SK-N-SH (cell line): ENCODE results near the gene DEGS1. TPM values are rescaled to one million over a fixed set of nuclear protein-coding genes. Genes with fewer than 3 reads are reported as not detected.

ENCODE experiments used
- CTCF ChIA-PET: fragments of 300-600, 350-600 bp; formaldehyde crosslinking; extraction: SDS; loops from one replicate; lab custom pipeline; 2021; lab: Yijun Ruan, JAX
- POLR2A ChIA-PET: fragments of 350-600 bp; sonication (Branson Sonifier 250); formaldehyde crosslinking; extraction: SDS; loops from one replicate; lab custom pipeline; 2020; ENCODE audit warnings: antibody characterized with exemption, inconsistent platforms; lab: Yijun Ruan, JAX
- DNase-seq: peaks from one replicate; pipeline ENCODE4 v3.0.0; 2012
- H2AFZ ChIP-seq: fragments of 200-600 bp; sonication (generic); 2 replicates; pipeline ENCODE4 v1.8.1; 2016; ENCODE audit warnings: antibody characterized with exemption, mild to moderate bottlenecking, low read depth
- H3F3A ChIP-seq: fragments of 200-600 bp; sonication (generic); replicated peaks from 2 replicates; pipeline ENCODE3; 2016; ENCODE audit warnings: antibody characterized with exemption, mild to moderate bottlenecking; ENCODE audit not compliant: insufficient read depth
- H3K27ac ChIP-seq, 2 experiments: fragments of 200-500 bp in 1 of 2; fragments of 200-600 bp in 1 of 2; sonication (Bioruptor generic) in 1 of 2; sonication (generic), shearing (Covaris generic) in 1 of 2; 2 replicates each; pipeline versions ENCODE4 v1.5.1 to v1.6.1; 2014 to 2016; ENCODE audit warnings: low read depth in 2 of 2, inconsistent platforms in 1 of 2, low read length in 1 of 2, mild to moderate bottlenecking in 1 of 2, mixed read lengths in 1 of 2
- H3K27me3 ChIP-seq: fragments of 200-600 bp; sonication (generic), shearing (Covaris generic); 2 replicates; pipeline ENCODE4 v1.6.1; 2016; ENCODE audit warnings: mixed run types; ENCODE audit not compliant: insufficient read depth
- H3K36me3 ChIP-seq, 2 experiments: fragments of 200-500 bp in 1 of 2; fragments of 200-600 bp in 1 of 2; sonication (Bioruptor generic) in 1 of 2; sonication (generic) in 1 of 2; replicated peaks in 1 of 2; 2 replicates each; pipeline versions ENCODE3 to v1.5.1; 2014 to 2016; ENCODE audit warnings: low read length in 1 of 2, mild to moderate bottlenecking in 1 of 2; ENCODE audit not compliant: insufficient read depth in 2 of 2, control insufficient read depth in 1 of 2
- H3K4me1 ChIP-seq, 2 experiments: fragments of 200-500 bp in 1 of 2; fragments of 200-600 bp in 1 of 2; sonication (Bioruptor generic) in 1 of 2; sonication (generic), shearing (Covaris generic) in 1 of 2; 2 replicates each; pipeline versions ENCODE4 v1.5.1 to v1.6.1; 2014 to 2016; ENCODE audit warnings: low read depth in 1 of 2, low read length in 1 of 2, mixed run types in 1 of 2; ENCODE audit not compliant: insufficient read depth in 2 of 2, control insufficient read depth in 1 of 2
- H3K4me2 ChIP-seq: fragments of 200-600 bp; sonication (generic), shearing (Covaris generic); 2 replicates; pipeline ENCODE4 v1.6.1; 2017; ENCODE audit warnings: mixed run types
- H3K4me3 ChIP-seq, 2 experiments: fragments of 200-500 bp in 1 of 2; fragments of 200-600 bp in 1 of 2; sonication (Bioruptor generic) in 1 of 2; sonication (generic), shearing (Covaris generic) in 1 of 2; 2 replicates each; pipeline versions ENCODE4 v1.5.1 to v1.8.1; 2014 to 2016; ENCODE audit warnings: low read depth in 2 of 2, inconsistent platforms in 1 of 2, low read length in 1 of 2, mild to moderate bottlenecking in 1 of 2, mixed read lengths in 1 of 2, moderate library complexity in 1 of 2
- H3K79me2 ChIP-seq: fragments of 200-600 bp; sonication (generic); 2 replicates; pipeline ENCODE4 v1.8.1; 2017; ENCODE audit warnings: mild to moderate bottlenecking; ENCODE audit not compliant: insufficient read depth
- H3K9ac ChIP-seq: fragments of 200-600 bp; sonication (generic); 2 replicates; pipeline ENCODE4 v1.6.1; 2017; ENCODE audit warnings: mixed run types
- H3K9me2 ChIP-seq: fragments of 200-600 bp; sonication (generic); 2 replicates; pipeline ENCODE4 v1.6.1; 2017; ENCODE audit warnings: mixed run types
- H3K9me3 ChIP-seq: fragments of 200-600 bp; sonication (generic); 2 replicates; pipeline ENCODE4 v1.6.1; 2017; ENCODE audit warnings: mixed run types, mild to moderate bottlenecking, moderate library complexity
- H4K20me1 ChIP-seq: fragments of 200-600 bp; sonication (generic); 2 replicates; pipeline ENCODE4 v1.6.1; 2017; ENCODE audit warnings: mild to moderate bottlenecking, mixed run types; ENCODE audit not compliant: insufficient read depth
- CHD2 ChIP-seq: fragments of 150-350 bp; IDR thresholded peaks from 2 replicates; pipeline ENCODE4 v1.6.1; 2018; ENCODE audit warnings: low read length; ENCODE audit not compliant: partially characterized antibody
- FOSL2 ChIP-seq: IDR thresholded peaks from 2 replicates; pipeline ENCODE4 v1.4.0; 2012; ENCODE audit warnings: low read depth, mild to moderate bottlenecking, moderate library complexity, borderline replicate concordance
- FOXJ3 ChIP-seq: sonication (generic); formaldehyde crosslinking; IDR thresholded peaks from 2 replicates; pipeline ENCODE4 v1.5.1; 2020; ENCODE audit warnings: mild to moderate bottlenecking, missing genetic modification reagents
- FOXM1 ChIP-seq: IDR thresholded peaks from 2 replicates; pipeline ENCODE4 v1.4.0; 2012; ENCODE audit warnings: low read depth, mild to moderate bottlenecking
- GATA2 ChIP-seq: sonication (generic); formaldehyde crosslinking; IDR thresholded peaks from 2 replicates; pipeline ENCODE4 v1.5.0; 2020; ENCODE audit warnings: mild to moderate bottlenecking, missing genetic modification reagents
- JUND ChIP-seq: IDR thresholded peaks from 2 replicates; pipeline ENCODE4 v1.4.0; 2012
- MXI1 ChIP-seq: IDR thresholded peaks from 2 replicates; pipeline ENCODE4 v1.6.1; 2012; ENCODE audit warnings: mild to moderate bottlenecking, low read depth, low read length, improper control_type of control experiment
- NRF1 ChIP-seq: IDR thresholded peaks from 2 replicates; pipeline ENCODE4 v1.6.1; 2012; ENCODE audit warnings: low read depth, mild to moderate bottlenecking, low read length
- POLR2AphosphoS5 ChIP-seq: IDR thresholded peaks from 2 replicates; pipeline ENCODE4 v1.6.1; 2012; ENCODE audit warnings: low read depth, low read length
- RFX5 ChIP-seq: IDR thresholded peaks from 2 replicates; pipeline ENCODE4 v1.6.1; 2012; ENCODE audit warnings: mild to moderate bottlenecking, improper control_type of control experiment, low read length
- TAF1 ChIP-seq: IDR thresholded peaks from 2 replicates; pipeline ENCODE4 v1.6.1; 2012; ENCODE audit warnings: low read depth, mild to moderate bottlenecking, low read length, moderate library complexity, borderline replicate concordance
- YY1 ChIP-seq: IDR thresholded peaks from 2 replicates; pipeline ENCODE4 v1.4.0; 2012; ENCODE audit warnings: low read depth, mild to moderate bottlenecking
- WGBS: methylation state at CpG from one replicate; pipeline ENCODE4 v1.1.6; 2017; ENCODE audit warnings: low lambda C conversion rate; 5-methylcytosine and 5-hydroxymethylcytosine counted together
- polyA plus RNA-seq, 3 experiments: library from polyadenylated mRNA; depleted of rRNA; stranded (reverse); fragments of >200 nt; gene quantifications; 2 replicates each; pipeline ENCODE4 v1.2.3, GENCODE V29; 2012
- TF ChIP-seq, protein P1 (sequence below): fragments of 150-350 bp; IDR thresholded peaks from 2 replicates; pipeline ENCODE4 v1.6.1; 2017; ENCODE audit warnings: antibody characterized with exemption, low read length, low read depth, borderline replicate concordance
- TF ChIP-seq, protein P2 (sequence below): IDR thresholded peaks from 2 replicates; pipeline ENCODE4 v1.6.1; 2012; ENCODE audit warnings: mild to moderate bottlenecking, low read depth, low read length, moderate library complexity
- TF ChIP-seq, protein P3 (sequence below): IDR thresholded peaks from 2 replicates; pipeline ENCODE4 v1.4.0; 2012; ENCODE audit warnings: low read depth
- TF ChIP-seq, protein P4 (sequence below): IDR thresholded peaks from 2 replicates; pipeline ENCODE4; 2012
- TF ChIP-seq, protein P5 (sequence below): IDR thresholded peaks from 2 replicates; pipeline ENCODE4 v1.4.0; 2012; ENCODE audit warnings: low read depth, borderline replicate concordance

Gene DEGS1
- 62.3 and 89.2 TPM in 2 replicates for polyA plus RNA-seq (2012; rRNA removed)
- polyA plus RNA-seq (2012; cell fraction: cytosol; rRNA removed) = 105 and 117 TPM in 2 replicates
- polyA plus RNA-seq (2012; cell fraction: nucleus; rRNA removed) = 16.2 and 30.6 TPM in 2 replicates

DNA sequence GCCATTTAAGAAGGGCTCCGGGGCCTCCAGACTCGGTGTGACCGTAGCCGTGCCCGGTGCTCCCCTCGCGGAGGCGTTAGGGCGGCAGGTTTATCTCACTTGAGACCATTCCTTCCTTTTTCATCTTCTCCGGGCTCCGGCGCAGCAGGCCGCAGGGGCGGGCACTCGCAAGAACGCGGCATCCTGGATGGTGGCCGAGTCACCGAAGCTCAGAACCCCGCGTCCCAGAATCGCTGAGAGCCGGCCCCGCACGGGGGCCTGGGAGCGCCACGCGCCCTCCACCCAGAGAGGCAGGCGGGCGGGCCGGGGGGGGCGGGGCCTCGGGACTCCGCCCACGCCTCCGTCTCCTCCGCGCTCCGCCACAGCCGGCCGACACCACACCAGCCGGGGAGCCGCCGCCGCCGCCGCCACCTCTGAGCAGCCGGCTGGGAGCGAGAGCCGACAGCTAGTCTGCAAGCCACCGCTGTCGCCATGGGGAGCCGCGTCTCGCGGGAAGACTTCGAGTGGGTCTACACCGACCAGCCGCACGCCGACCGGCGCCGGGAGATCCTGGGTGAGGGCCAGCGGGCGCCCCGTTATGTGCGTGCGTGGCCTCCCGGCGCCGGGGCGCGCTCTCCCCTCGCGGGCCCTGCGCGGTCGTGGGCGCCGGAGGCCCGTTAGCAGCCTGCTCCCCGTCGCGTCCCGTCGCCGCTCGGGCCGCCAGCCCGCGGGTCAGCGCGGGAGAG, at the start of gene DEGS1:
Gene DEGS1, plus strand, starts transcription at position 375 of the 725 bp plus-strand sequence. Its CDS starts 97 bp downstream, at position 472.
- Histone ChIP-seq H2AFZ (peak within 1 kb of the TSS; percentile 91), H3K79me2 (peaks cover 55% of the 10 kb centered on the region), H3K27ac (peak within 1 kb of the TSS; percentile 84 to 85), H3K36me3 (peaks cover 0 to 14% of the 10 kb centered on the region in 2 experiments), H3K9me2 (no peaks in the 10 kb centered on the region), H3K27me3 (no peaks in the 10 kb centered on the region), H3K9ac (peak within 1 kb of the TSS; percentile 94), H3K4me2 (peak within 1 kb of the TSS; percentile 94), H3K9me3 (no peaks in the 10 kb centered on the region), H3F3A (peaks cover 3% of the 10 kb centered on the region), H3K4me3 (peak within 1 kb of the TSS; percentile 63 to 73), H3K4me1 (peaks cover 5 to 13% of the 10 kb centered on the region in 2 experiments; a peak in 2 of 4 replicates), H4K20me1 (peaks cover 21% of the 10 kb centered on the region; the same call in 1 of the 2 replicates)
- WGBS = 2% methylated on average over 17 of the region's 94 CpGs
- 0 out of 2 replicates have a peak, but pooled peaks have one; percentile 16 for TF ChIP-seq FOXJ3 (CRISPR knock-in tag)
- TF ChIP-seq, protein P1, sequence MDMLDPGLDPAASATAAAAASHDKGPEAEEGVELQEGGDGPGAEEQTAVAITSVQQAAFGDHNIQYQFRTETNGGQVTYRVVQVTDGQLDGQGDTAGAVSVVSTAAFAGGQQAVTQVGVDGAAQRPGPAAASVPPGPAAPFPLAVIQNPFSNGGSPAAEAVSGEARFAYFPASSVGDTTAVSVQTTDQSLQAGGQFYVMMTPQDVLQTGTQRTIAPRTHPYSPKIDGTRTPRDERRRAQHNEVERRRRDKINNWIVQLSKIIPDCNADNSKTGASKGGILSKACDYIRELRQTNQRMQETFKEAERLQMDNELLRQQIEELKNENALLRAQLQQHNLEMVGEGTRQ = no peak
- TF ChIP-seq JUND = no peak
- TF ChIP-seq RFX5 = no peak; the same call in 1 of the 2 replicates
- no peak for TF ChIP-seq FOXM1
- TF ChIP-seq, protein P2, sequence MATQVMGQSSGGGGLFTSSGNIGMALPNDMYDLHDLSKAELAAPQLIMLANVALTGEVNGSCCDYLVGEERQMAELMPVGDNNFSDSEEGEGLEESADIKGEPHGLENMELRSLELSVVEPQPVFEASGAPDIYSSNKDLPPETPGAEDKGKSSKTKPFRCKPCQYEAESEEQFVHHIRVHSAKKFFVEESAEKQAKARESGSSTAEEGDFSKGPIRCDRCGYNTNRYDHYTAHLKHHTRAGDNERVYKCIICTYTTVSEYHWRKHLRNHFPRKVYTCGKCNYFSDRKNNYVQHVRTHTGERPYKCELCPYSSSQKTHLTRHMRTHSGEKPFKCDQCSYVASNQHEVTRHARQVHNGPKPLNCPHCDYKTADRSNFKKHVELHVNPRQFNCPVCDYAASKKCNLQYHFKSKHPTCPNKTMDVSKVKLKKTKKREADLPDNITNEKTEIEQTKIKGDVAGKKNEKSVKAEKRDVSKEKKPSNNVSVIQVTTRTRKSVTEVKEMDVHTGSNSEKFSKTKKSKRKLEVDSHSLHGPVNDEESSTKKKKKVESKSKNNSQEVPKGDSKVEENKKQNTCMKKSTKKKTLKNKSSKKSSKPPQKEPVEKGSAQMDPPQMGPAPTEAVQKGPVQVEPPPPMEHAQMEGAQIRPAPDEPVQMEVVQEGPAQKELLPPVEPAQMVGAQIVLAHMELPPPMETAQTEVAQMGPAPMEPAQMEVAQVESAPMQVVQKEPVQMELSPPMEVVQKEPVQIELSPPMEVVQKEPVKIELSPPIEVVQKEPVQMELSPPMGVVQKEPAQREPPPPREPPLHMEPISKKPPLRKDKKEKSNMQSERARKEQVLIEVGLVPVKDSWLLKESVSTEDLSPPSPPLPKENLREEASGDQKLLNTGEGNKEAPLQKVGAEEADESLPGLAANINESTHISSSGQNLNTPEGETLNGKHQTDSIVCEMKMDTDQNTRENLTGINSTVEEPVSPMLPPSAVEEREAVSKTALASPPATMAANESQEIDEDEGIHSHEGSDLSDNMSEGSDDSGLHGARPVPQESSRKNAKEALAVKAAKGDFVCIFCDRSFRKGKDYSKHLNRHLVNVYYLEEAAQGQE = peak; percentile 17; the same call in 1 of the 2 replicates
- TF ChIP-seq YY1 = 0 out of 2 replicates have a peak, but pooled peaks have one; percentile 33
- TF ChIP-seq NRF1 = 0 out of 2 replicates have a peak, but pooled peaks have one; percentile 18
- no peak for TF ChIP-seq GATA2 (CRISPR knock-in tag)
- peak; percentile 61 for TF ChIP-seq TAF1
- TF ChIP-seq, protein P3, sequence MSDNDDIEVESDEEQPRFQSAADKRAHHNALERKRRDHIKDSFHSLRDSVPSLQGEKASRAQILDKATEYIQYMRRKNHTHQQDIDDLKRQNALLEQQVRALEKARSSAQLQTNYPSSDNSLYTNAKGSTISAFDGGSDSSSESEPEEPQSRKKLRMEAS = peak; percentile 67
- TF ChIP-seq POLR2AphosphoS5 = peak; percentile 67
- no peak for TF ChIP-seq CHD2
- peak; percentile 78 for TF ChIP-seq MXI1
- TF ChIP-seq, protein P4, sequence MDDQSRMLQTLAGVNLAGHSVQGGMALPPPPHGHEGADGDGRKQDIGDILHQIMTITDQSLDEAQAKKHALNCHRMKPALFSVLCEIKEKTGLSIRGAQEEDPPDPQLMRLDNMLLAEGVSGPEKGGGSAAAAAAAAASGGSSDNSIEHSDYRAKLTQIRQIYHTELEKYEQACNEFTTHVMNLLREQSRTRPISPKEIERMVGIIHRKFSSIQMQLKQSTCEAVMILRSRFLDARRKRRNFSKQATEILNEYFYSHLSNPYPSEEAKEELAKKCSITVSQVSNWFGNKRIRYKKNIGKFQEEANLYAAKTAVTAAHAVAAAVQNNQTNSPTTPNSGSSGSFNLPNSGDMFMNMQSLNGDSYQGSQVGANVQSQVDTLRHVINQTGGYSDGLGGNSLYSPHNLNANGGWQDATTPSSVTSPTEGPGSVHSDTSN = no peak
- no peak; the same call in 1 of the 2 replicates for TF ChIP-seq FOSL2
- TF ChIP-seq, protein P5, sequence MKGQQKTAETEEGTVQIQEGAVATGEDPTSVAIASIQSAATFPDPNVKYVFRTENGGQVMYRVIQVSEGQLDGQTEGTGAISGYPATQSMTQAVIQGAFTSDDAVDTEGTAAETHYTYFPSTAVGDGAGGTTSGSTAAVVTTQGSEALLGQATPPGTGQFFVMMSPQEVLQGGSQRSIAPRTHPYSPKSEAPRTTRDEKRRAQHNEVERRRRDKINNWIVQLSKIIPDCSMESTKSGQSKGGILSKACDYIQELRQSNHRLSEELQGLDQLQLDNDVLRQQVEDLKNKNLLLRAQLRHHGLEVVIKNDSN = no peak
- POLR2A ChIA-PET = interaction anchor here (0.5 to 1.8 kb wide), 4 partner anchors 9 to 60 kb away, joined by 3 to 4 read pairs (median 3); no protein-coding TSS in a partner anchor
- CTCF ChIA-PET = interaction anchor here (0.7 to 1.3 kb wide), 5 partner anchors 10 to 67 kb away, joined by 3 read pairs; no protein-coding TSS in a partner anchor
- DNase-seq = peak; percentile 99
